ENCODE results near the gene SNRNP48.

DNA sequence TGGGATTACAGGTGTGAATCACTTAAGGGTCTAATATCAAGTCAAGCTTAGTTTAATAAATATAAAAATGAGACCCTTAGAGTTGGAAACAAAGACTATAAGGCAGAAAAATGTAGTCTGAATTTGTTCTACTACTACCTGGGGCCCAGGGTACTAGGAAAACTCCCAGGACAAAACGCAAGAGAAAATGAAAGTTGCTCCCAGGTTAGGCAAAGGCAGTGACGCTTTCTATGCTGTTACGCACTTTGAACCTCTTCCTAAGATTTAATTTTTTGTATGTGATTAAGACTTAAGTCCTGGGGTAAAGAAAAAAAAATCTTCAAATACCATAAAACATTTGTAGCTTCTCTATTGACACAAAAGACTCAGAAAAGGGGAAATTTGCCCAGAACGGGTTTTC, 31.2 kb upstream of the SNRNP48 start:
- TF ChIP-seq, protein P1, sequence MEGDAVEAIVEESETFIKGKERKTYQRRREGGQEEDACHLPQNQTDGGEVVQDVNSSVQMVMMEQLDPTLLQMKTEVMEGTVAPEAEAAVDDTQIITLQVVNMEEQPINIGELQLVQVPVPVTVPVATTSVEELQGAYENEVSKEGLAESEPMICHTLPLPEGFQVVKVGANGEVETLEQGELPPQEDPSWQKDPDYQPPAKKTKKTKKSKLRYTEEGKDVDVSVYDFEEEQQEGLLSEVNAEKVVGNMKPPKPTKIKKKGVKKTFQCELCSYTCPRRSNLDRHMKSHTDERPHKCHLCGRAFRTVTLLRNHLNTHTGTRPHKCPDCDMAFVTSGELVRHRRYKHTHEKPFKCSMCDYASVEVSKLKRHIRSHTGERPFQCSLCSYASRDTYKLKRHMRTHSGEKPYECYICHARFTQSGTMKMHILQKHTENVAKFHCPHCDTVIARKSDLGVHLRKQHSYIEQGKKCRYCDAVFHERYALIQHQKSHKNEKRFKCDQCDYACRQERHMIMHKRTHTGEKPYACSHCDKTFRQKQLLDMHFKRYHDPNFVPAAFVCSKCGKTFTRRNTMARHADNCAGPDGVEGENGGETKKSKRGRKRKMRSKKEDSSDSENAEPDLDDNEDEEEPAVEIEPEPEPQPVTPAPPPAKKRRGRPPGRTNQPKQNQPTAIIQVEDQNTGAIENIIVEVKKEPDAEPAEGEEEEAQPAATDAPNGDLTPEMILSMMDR (IDR thresholded peaks at IDR 0.05): no peak
- TF ChIP-seq ZNF302 (CRISPR knock-in tag; IDR thresholded peaks at IDR 0.05) (no peak), POLR2A (IDR thresholded peaks at IDR 0.05; ENCODE audit: low read length) (no peak), EHF (CRISPR knock-in tag; IDR thresholded peaks at IDR 0.05) (no peak), CEBPB (IDR thresholded peaks at IDR 0.05) (no peak), RCOR1 (IDR thresholded peaks at IDR 0.05; ENCODE audit: low read depth, low read length) (no peak), HDAC2 (IDR thresholded peaks at IDR 0.05) (no peak), HEYL (CRISPR knock-in tag; IDR thresholded peaks at IDR 0.05) (no peak), MAFK (IDR thresholded peaks at IDR 0.05; ENCODE audit: partially characterized antibody) (no peak), PHF8 (IDR thresholded peaks at IDR 0.05; ENCODE audit: borderline replicate concordance, low read depth) (no peak)
- TF ChIP-seq, protein P2, sequence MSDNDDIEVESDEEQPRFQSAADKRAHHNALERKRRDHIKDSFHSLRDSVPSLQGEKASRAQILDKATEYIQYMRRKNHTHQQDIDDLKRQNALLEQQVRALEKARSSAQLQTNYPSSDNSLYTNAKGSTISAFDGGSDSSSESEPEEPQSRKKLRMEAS (IDR thresholded peaks at IDR 0.05): no peak
